Keratinocyte (primary cell): ENCODE data around the gene P2RX3.

Experiments used
- CTCF ChIP-seq, 3 experiments: IDR thresholded peaks in 1 of 3; conservative IDR thresholded peaks in 1 of 3; optimal IDR thresholded peaks in 1 of 3; 2 replicates in 2 of 3; 3 replicates in 1 of 3; pipeline versions ENCODE3 to v1.5.1; 2011; ENCODE audit warnings: low read length in 3 of 3, mild to moderate bottlenecking in 3 of 3, moderate library complexity in 2 of 3, control low read depth in 1 of 3, inconsistent platforms in 1 of 3; ENCODE audit not compliant: insufficient read depth in 2 of 3; ENCODE audit errors: extremely low read depth in 1 of 3
- EZH2 ChIP-seq: IDR thresholded peaks from one replicate; pipeline ENCODE4 v1.6.1; 2012; ENCODE audit warnings: inconsistent platforms, mild to moderate bottlenecking, low read length, moderate library complexity

- TF ChIP-seq EZH2: no peak
- no peak for TF ChIP-seq CTCF (optimal IDR thresholded peaks at IDR 0.05 in 1 of 3, IDR thresholded peaks at IDR 0.05 in 1 of 3, conservative IDR thresholded peaks at IDR 0.05 in 1 of 3; ENCODE audit: extremely low read depth in 1 of 3, insufficient read depth in 2 of 3, low read length in 3 of 3)
Measured at GRCh38 chr11:57386178-57386940, 48.2 kb downstream of the P2RX3 start.
